ENCODE results near the gene HDAC4. TPM values are rescaled to one million over a fixed set of nuclear protein-coding genes. Genes with fewer than 3 reads are reported as not detected.
A peak's percentile ranks its signal among the peaks of the same experiment; 100 is the strongest.

Gene HDAC4
- total RNA-seq, 1 donor from 2014 or later = 76.6 TPM

GRCh38 chr2:239393941-239394340, 6.9 kb downstream of the HDAC4 start:
- no peaks in the 10 kb centered on the region for H3K9me3 ChIP-seq
- no peaks in the 10 kb centered on the region for H3K36me3 ChIP-seq
- H3K4me1 ChIP-seq = peaks cover 35% of the 10 kb centered on the region
- H3K27me3 ChIP-seq = no peaks in the 10 kb centered on the region
- no peak overlapping the region for H3K4me3 ChIP-seq
- H3K27ac ChIP-seq = peak overlapping the region; percentile 44
- DNase-seq (ENCODE audit: extremely low spot score in 2 of 2) = no peak
- intact Hi-C loops (cut with DNase I) = no loop called here
- TF ChIP-seq POLR2AphosphoS5 (IDR thresholded peaks at IDR 0.05; ENCODE audit: insufficient read depth in 1 of 2, low read depth in 1 of 2) = no peak
- no peak for TF ChIP-seq POLR2A (IDR thresholded peaks at IDR 0.05)
- TF ChIP-seq, protein P1, sequence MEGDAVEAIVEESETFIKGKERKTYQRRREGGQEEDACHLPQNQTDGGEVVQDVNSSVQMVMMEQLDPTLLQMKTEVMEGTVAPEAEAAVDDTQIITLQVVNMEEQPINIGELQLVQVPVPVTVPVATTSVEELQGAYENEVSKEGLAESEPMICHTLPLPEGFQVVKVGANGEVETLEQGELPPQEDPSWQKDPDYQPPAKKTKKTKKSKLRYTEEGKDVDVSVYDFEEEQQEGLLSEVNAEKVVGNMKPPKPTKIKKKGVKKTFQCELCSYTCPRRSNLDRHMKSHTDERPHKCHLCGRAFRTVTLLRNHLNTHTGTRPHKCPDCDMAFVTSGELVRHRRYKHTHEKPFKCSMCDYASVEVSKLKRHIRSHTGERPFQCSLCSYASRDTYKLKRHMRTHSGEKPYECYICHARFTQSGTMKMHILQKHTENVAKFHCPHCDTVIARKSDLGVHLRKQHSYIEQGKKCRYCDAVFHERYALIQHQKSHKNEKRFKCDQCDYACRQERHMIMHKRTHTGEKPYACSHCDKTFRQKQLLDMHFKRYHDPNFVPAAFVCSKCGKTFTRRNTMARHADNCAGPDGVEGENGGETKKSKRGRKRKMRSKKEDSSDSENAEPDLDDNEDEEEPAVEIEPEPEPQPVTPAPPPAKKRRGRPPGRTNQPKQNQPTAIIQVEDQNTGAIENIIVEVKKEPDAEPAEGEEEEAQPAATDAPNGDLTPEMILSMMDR (IDR thresholded peaks at IDR 0.05) = no peak

DNA sequence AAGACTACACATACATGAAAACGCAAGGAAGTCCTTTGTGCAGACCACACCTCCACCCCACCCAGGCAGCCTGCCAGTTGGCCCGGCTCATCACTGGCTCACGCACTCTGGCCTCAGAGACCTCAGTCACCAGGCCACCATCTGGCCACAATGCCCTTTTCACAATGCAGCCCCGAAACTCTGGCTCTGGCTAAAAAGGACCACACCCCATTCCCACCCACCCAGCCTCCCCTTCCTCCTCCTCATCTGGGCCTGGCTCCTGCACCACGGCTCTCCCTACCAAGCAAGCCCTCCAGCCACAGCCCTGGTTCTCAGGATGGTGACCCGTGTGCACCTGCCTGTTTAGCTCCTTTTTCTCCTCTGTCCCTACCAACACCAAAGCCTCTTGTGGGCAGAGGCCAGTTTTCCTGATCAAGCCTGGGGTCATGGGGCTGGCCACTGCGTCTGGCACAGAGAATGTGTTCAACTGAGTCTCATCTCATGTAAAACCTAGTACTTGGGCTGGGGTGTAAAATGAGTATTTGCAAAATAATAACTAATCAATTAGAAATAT, 7.4 kb downstream of the HDAC4 start:
- no peak for DNase-seq (ENCODE audit: extremely low spot score in 2 of 2)
- TF ChIP-seq POLR2AphosphoS5 (IDR thresholded peaks at IDR 0.05; ENCODE audit: insufficient read depth in 1 of 2, low read depth in 1 of 2) (no peak), POLR2A (IDR thresholded peaks at IDR 0.05) (no peak)
- TF ChIP-seq, protein P1 (IDR thresholded peaks at IDR 0.05) = no peak
- intact Hi-C loops (cut with DNase I) = no loop called here
- H3K36me3 ChIP-seq = no peaks in the 10 kb centered on the region
- H3K27me3 ChIP-seq = no peaks in the 10 kb centered on the region
- H3K4me1 ChIP-seq = peaks cover 30% of the 10 kb centered on the region
- peak overlapping the region; percentile 44 for H3K27ac ChIP-seq
- H3K4me3 ChIP-seq = no peak overlapping the region
- no peaks in the 10 kb centered on the region for H3K9me3 ChIP-seq

DNA sequence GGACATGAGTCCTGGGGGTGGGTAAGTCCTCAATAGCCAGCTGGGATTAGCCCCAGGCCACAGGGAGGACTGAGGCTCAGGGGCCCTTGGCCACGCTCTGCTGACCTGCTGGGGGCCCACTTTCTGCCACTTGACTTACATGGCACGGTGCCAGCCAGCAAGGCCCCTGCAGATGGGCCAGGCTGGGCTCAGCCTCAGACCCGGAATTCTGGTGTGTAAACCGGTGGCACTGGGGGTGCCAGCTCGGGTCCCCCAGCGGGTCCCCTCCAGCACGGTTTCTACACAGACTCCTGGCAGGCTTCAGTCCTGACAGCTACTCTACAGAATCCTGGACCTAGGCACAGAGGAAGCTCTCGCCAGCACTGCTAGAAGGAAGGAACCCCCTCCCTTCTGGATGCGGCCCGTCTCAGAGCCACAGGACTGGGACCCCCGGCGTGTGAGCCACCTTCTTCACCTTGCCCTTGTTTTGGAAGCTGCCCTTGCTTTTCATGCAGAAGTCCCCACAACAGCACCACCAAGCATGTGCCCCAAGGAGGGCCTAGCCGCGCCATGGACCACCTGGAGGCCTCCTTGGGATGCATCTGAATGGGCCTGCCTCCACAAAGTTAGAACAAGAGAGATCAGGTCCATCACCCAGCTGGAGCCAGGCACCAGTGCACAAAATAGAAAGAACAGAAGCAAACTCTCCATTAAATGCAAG, 8.0 kb downstream of the HDAC4 start:
- intact Hi-C loops (cut with DNase I) = no loop called here
- Histone ChIP-seq H3K36me3 (no peaks in the 10 kb centered on the region), H3K4me1 (peaks cover 24% of the 10 kb centered on the region), H3K4me3 (no peak overlapping the region), H3K27me3 (no peaks in the 10 kb centered on the region), H3K9me3 (no peaks in the 10 kb centered on the region), H3K27ac (no peak overlapping the region)
- TF ChIP-seq, protein P1 (IDR thresholded peaks at IDR 0.05) = no peak
- no peak for TF ChIP-seq POLR2A (IDR thresholded peaks at IDR 0.05)
- TF ChIP-seq POLR2AphosphoS5 (IDR thresholded peaks at IDR 0.05; ENCODE audit: insufficient read depth in 1 of 2, low read depth in 1 of 2) = no peak
- DNase-seq (ENCODE audit: extremely low spot score in 2 of 2) = no peak

DNA sequence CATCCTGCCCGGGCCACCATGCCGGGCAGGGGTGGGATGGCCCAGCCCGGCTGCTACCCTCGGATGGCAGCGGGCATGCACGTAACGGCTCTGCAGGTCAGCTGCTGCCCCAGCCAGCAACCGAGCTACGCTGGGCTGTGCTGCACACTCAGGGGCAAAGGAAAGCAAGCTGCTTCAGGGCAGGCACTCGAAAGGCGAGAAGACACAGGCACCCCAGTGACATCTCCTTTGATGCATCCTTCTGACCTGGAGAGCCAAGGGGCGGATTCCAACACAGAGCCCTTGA, 8.8 kb downstream of the HDAC4 start:
- no peak for DNase-seq (ENCODE audit: extremely low spot score in 2 of 2)
- Histone ChIP-seq H3K4me3 (no peak overlapping the region), H3K27ac (no peak overlapping the region), H3K4me1 (peaks cover 21% of the 10 kb centered on the region), H3K27me3 (no peaks in the 10 kb centered on the region), H3K36me3 (no peaks in the 10 kb centered on the region), H3K9me3 (no peaks in the 10 kb centered on the region)
- no peak for TF ChIP-seq POLR2AphosphoS5 (IDR thresholded peaks at IDR 0.05; ENCODE audit: insufficient read depth in 1 of 2, low read depth in 1 of 2)
- TF ChIP-seq, protein P1 (IDR thresholded peaks at IDR 0.05) = no peak
- TF ChIP-seq POLR2A (IDR thresholded peaks at IDR 0.05) = no peak
- intact Hi-C loops (cut with DNase I) = no loop called here

GRCh38 chr2:239391286-239392071, 9.3 kb downstream of the HDAC4 start:
- Histone ChIP-seq H3K4me3 (no peak overlapping the region), H3K4me1 (peaks cover 21% of the 10 kb centered on the region), H3K36me3 (no peaks in the 10 kb centered on the region), H3K27me3 (no peaks in the 10 kb centered on the region), H3K9me3 (no peaks in the 10 kb centered on the region), H3K27ac (no peak overlapping the region)
- intact Hi-C loops (cut with DNase I) = no loop called here
- DNase-seq (ENCODE audit: extremely low spot score in 2 of 2) = no peak
- TF ChIP-seq POLR2A (IDR thresholded peaks at IDR 0.05) (no peak), POLR2AphosphoS5 (IDR thresholded peaks at IDR 0.05; ENCODE audit: insufficient read depth in 1 of 2, low read depth in 1 of 2) (no peak)
- TF ChIP-seq, protein P1 (IDR thresholded peaks at IDR 0.05) = no peak
